NCI-H1436 (cell line): ENCODE results near the gene LGR4.

Source experiments
- DNase-seq: peaks from one replicate; lab custom pipeline; 2025; lab: John Stamatoyannopoulos, UW

Gene LGR4

GRCh38 chr11:27482793-27483192, 10.2 kb upstream of the LGR4 start:
- DNase-seq, result no peak

GRCh38 chr11:27481992-27482391, 9.4 kb upstream of the LGR4 start:
- DNase-seq, result no peak

- DNase-seq, result no peak
These were observed 5.2 kb upstream of the LGR4 start for GRCh38 chr11:27477831-27478230.

GRCh38 chr11:27477243-27477642, 4.7 kb upstream of the LGR4 start:
- no peak for DNase-seq

GRCh38 chr11:27475622-27476021, 3.0 kb upstream of the LGR4 start:
- no peak for DNase-seq

- no peak for DNase-seq
These were observed 422 bp upstream of the LGR4 start for GRCh38 chr11:27473017-27473406.

GRCh38 chr11:27471589-27472397, 797 bp downstream of the LGR4 start:
- DNase-seq, result no peak

GRCh38 chr11:27470826-27471588, 1.6 kb downstream of the LGR4 start:
- no peak for DNase-seq

- DNase-seq, result no peak
These were observed 2.4 kb downstream of the LGR4 start for GRCh38 chr11:27470166-27470565.

GRCh38 chr11:27468995-27469695, 3.4 kb downstream of the LGR4 start:
- DNase-seq, result no peak

- no peak for DNase-seq
These were observed 4.2 kb downstream of the LGR4 start for GRCh38 chr11:27468209-27468994.

GRCh38 chr11:27467181-27467913, 5.2 kb downstream of the LGR4 start:
- no peak for DNase-seq

- no peak for DNase-seq
These were observed 6.2 kb downstream of the LGR4 start for GRCh38 chr11:27466363-27466762.

GRCh38 chr11:27465629-27466028, 7.0 kb downstream of the LGR4 start:
- DNase-seq, result no peak

GRCh38 chr11:27464909-27465308, 7.7 kb downstream of the LGR4 start:
- no peak for DNase-seq

GRCh38 chr11:27464289-27464696, 8.3 kb downstream of the LGR4 start:
- DNase-seq, result no peak

GRCh38 chr11:27462543-27462942, 10.0 kb downstream of the LGR4 start:
- no peak for DNase-seq

- no peak for DNase-seq
These were observed 12.2 kb downstream of the LGR4 start for GRCh38 chr11:27460158-27460978.

- DNase-seq, result no peak
These were observed 13.4 kb downstream of the LGR4 start for GRCh38 chr11:27459191-27459590.

GRCh38 chr11:27458182-27458581, 14.4 kb downstream of the LGR4 start:
- DNase-seq, result no peak
